Astrocyte of the cerebellum (primary cell): ENCODE measurements around the gene KIF16B.
"Not testable (repeated sequence)": the region's sequence is repeated elsewhere in the genome, so short reads cannot be mapped to it uniquely, and the experiment has no call there.

Experiments
- DNase-seq: peaks from one replicate; pipeline ENCODE4 v3.0.0-alpha.2; 2011; ENCODE audit warnings: low read depth
- H3K4me3 ChIP-seq: 2 replicates; pipeline ENCODE4 v1.5.1; 2011; ENCODE audit warnings: mild to moderate bottlenecking, low read depth, low read length, moderate library complexity
- CTCF ChIP-seq: IDR thresholded peaks from 2 replicates; pipeline ENCODE4 v1.5.1; 2012; ENCODE audit warnings: low read length, low read depth, moderate library complexity, mild to moderate bottlenecking; ENCODE audit errors: missing control alignments
- in situ Hi-C: cut with HindIII; loops from 2 replicates; pipeline ENCODE4 v1.10.0; 2017; ENCODE audit warnings: low sequenced_read_pairs

KIF16B gene

GRCh38 chr20:16240355-16240754, 332.9 kb downstream of the KIF16B start:
- H3K4me3 ChIP-seq, result no peak overlapping the region
- no peak for DNase-seq
- in situ Hi-C loops, result no loop called here
- no peak for TF ChIP-seq CTCF

- no peak for TF ChIP-seq CTCF
- in situ Hi-C loops, result no loop called here
- no peak for DNase-seq
- H3K4me3 ChIP-seq, result no peak overlapping the region
Measured at GRCh38 chr20:16236589-16237241, 336.5 kb downstream of the KIF16B start.

- in situ Hi-C loops, result no loop called here
- H3K4me3 ChIP-seq, result no peak overlapping the region
- DNase-seq, result no peak
- no peak for TF ChIP-seq CTCF
Measured at GRCh38 chr20:16230402-16230801, 342.8 kb downstream of the KIF16B start.

GRCh38 chr20:16229813-16230212, 343.4 kb downstream of the KIF16B start:
- H3K4me3 ChIP-seq, result no peak overlapping the region
- TF ChIP-seq CTCF, result no peak
- no peak for DNase-seq
- in situ Hi-C loops, result no loop called here

- H3K4me3 ChIP-seq, result no peak overlapping the region
- TF ChIP-seq CTCF, result no peak
- no peak for DNase-seq
- in situ Hi-C loops, result no loop called here
Measured at GRCh38 chr20:16228722-16229121, 344.5 kb downstream of the KIF16B start.

- DNase-seq, H3K4me3 ChIP-seq, in situ Hi-C loops: not testable (repeated sequence)
Measured at GRCh38 chr20:16226961-16227360, 346.3 kb downstream of the KIF16B start.

GRCh38 chr20:16224836-16225235, 348.4 kb downstream of the KIF16B start:
- TF ChIP-seq CTCF, result no peak
- no peak overlapping the region for H3K4me3 ChIP-seq
- in situ Hi-C loops, result no loop called here
- no peak for DNase-seq
